Measurements from ENCODE around the gene LDB2. TPM values are rescaled to one million over a fixed set of nuclear protein-coding genes. Genes with fewer than 3 reads are reported as not detected.

Gene LDB2
- total and polyA plus RNA-seq, 2 of the 8 experiments (the other 6 are each of a cell fraction or from before 2014, with no cell fraction given) = 57.0 to 140 TPM

GRCh38 chr4:16869594-16870245 lies 28.7 kb downstream of the LDB2 start:
- Histone ChIP-seq H2BK15ac (ENCODE audit: low read length) (no peak overlapping the region), H2AK5ac (ENCODE audit: low read depth, low read length) (no peak overlapping the region), H4K20me1 (replicated peaks in 1 of 2; ENCODE audit: control insufficient read depth in 1 of 2, insufficient read depth in 2 of 2, low read length in 2 of 2) (no peaks in the 10 kb centered on the region), H3K23me2 (ENCODE audit: low read depth, low read length) (peaks cover 2% of the 10 kb centered on the region; the same call in 1 of the 2 replicates), H2BK120ac (replicated peaks; ENCODE audit: low read depth, low read length) (no peak overlapping the region), H3K23ac (ENCODE audit: insufficient read length) (no peak overlapping the region), H2BK12ac (ENCODE audit: low read depth, low read length) (no peak overlapping the region), H3K9me3 (ENCODE audit: insufficient read depth in 2 of 2, low read depth in 1 of 2, low read length in 1 of 2) (no peaks in the 10 kb centered on the region), H4K5ac (ENCODE audit: insufficient read length, low read depth, low read length) (no peak overlapping the region), H3K4me2 (ENCODE audit: insufficient read depth in 1 of 2, low read depth in 2 of 2, low read length in 2 of 2) (no peak overlapping the region), H2BK5ac (ENCODE audit: low read depth, low read length) (no peak overlapping the region), H4K91ac (replicated peaks; ENCODE audit: insufficient read length, low read length) (no peak overlapping the region), H3K27ac (ENCODE audit: low read depth, low read length) (no peak overlapping the region), H2AFZ (ENCODE audit: low read length) (no peak overlapping the region), H3K27me3 (replicated peaks in 1 of 4; ENCODE audit: control insufficient read depth in 3 of 4, extremely low read depth in 1 of 4, insufficient read depth in 3 of 4, low read length in 3 of 4) (no peaks in the 10 kb centered on the region), H3K4me1 (replicated peaks in 1 of 4; ENCODE audit: control insufficient read depth in 3 of 4, insufficient read depth in 4 of 4, low read length in 3 of 4) (peaks cover 0 to 7% (median 2%) of the 10 kb centered on the region in 4 experiments; a peak in 2 of 7 replicates), H2BK20ac (ENCODE audit: low read length) (no peak overlapping the region), H3K4ac (replicated peaks; ENCODE audit: insufficient read length, low read depth, low read length) (no peak overlapping the region), H3K4me3 (ENCODE audit: extremely low read depth in 1 of 4, insufficient read depth in 2 of 4, low read depth in 3 of 4, low read length in 4 of 4) (no peak overlapping the region), H3K56ac (replicated peaks; ENCODE audit: insufficient read length, low read depth, low read length) (no peak overlapping the region), H3K18ac (ENCODE audit: extremely low read depth, low read length) (no peak overlapping the region), H3K9ac (replicated peaks in 1 of 4; ENCODE audit: extremely low read depth in 1 of 4, low read depth in 3 of 4, low read length in 3 of 4) (no peak overlapping the region), H3K14ac (ENCODE audit: insufficient read length) (no peak overlapping the region), H3K36me3 (ENCODE audit: control insufficient read depth in 2 of 4, insufficient read depth in 4 of 4, low read length in 3 of 4) (no peaks in the 10 kb centered on the region), H3K79me1 (ENCODE audit: low read depth, low read length) (no peaks in the 10 kb centered on the region), H4K8ac (ENCODE audit: extremely low read depth, insufficient read depth, low read length) (no peak overlapping the region), H3K79me2 (ENCODE audit: control insufficient read depth in 1 of 2, insufficient read depth in 2 of 2, low read length in 2 of 2) (peaks cover 0 to 40% of the 10 kb centered on the region in 2 experiments; a peak in 2 of 4 replicates)
- no peak for FAIRE-seq
- POLR2A ChIA-PET (ENCODE audit: partially characterized antibody) = no interaction called here
- CTCF ChIA-PET (ENCODE audit: partially characterized antibody) = interaction anchor here (1.2 to 1.5 kb wide), 2 partner anchors 14 to 90 kb away, joined by 3 to 8 read pairs; no protein-coding TSS in a partner anchor
- 93% methylated on average over 12 of the region's 12 CpGs; no CpG with 5 or more reads in 1 of the 2 experiments for WGBS, 2 experiments (ENCODE audit: extremely low coverage in 1 of 2, insufficient coverage in 1 of 2, insufficient read length in 1 of 2, insufficient replicate concordance in 2 of 2, low coverage in 1 of 2, low lambda C conversion rate in 2 of 2, missing lambda C conversion rate in 1 of 2)
- DNase-seq (ENCODE audit: low read depth in 1 of 2, low spot score in 2 of 2) = no peak
- no peak for TF ChIP-seq MAFK (IDR thresholded peaks at IDR 0.05; ENCODE audit: low read depth, low read length)

Data from H1 (cell line).